Measurements from ENCODE around the gene CHRM2. TPM values are rescaled to one million over a fixed set of nuclear protein-coding genes. Genes with fewer than 3 reads are reported as not detected.
"Not testable (repeated sequence)": the region's sequence is repeated elsewhere in the genome, so short reads cannot be mapped to it uniquely, and the experiment has no call there.

Gene CHRM2
- total and polyA plus RNA-seq, 2 of the 8 experiments (the other 6 are each of a cell fraction or from before 2014, with no cell fraction given) = 0.17 to 0.32 TPM

- H3K27ac ChIP-seq (ENCODE audit: low read depth, low read length); H3K23me2 ChIP-seq (ENCODE audit: low read depth, low read length); H2BK12ac ChIP-seq (ENCODE audit: low read depth, low read length); H3K4me1 ChIP-seq (replicated peaks in 1 of 4; ENCODE audit: control insufficient read depth in 3 of 4, insufficient read depth in 4 of 4, low read length in 3 of 4); H3K79me1 ChIP-seq (ENCODE audit: low read depth, low read length); H3K14ac ChIP-seq (ENCODE audit: insufficient read length); H2BK15ac ChIP-seq (ENCODE audit: low read length); FAIRE-seq; H4K8ac ChIP-seq (ENCODE audit: extremely low read depth, insufficient read depth, low read length); H2BK120ac ChIP-seq (replicated peaks; ENCODE audit: low read depth, low read length); H3K4me3 ChIP-seq (ENCODE audit: extremely low read depth in 1 of 4, insufficient read depth in 2 of 4, low read depth in 3 of 4, low read length in 4 of 4); H2AFZ ChIP-seq (ENCODE audit: low read length); H3K79me2 ChIP-seq (ENCODE audit: control insufficient read depth in 1 of 2, insufficient read depth in 2 of 2, low read length in 2 of 2); H2BK20ac ChIP-seq (ENCODE audit: low read length); H3K27me3 ChIP-seq (replicated peaks in 1 of 4; ENCODE audit: control insufficient read depth in 3 of 4, extremely low read depth in 1 of 4, insufficient read depth in 3 of 4, low read length in 3 of 4); DNase-seq (ENCODE audit: low read depth in 1 of 2, low spot score in 2 of 2); CTCF ChIA-PET (ENCODE audit: partially characterized antibody); H3K36me3 ChIP-seq (ENCODE audit: control insufficient read depth in 2 of 4, insufficient read depth in 4 of 4, low read length in 3 of 4); H3K23ac ChIP-seq (ENCODE audit: insufficient read length); H3K56ac ChIP-seq (replicated peaks; ENCODE audit: insufficient read length, low read depth, low read length); H3K9me3 ChIP-seq (ENCODE audit: insufficient read depth in 2 of 2, low read depth in 1 of 2, low read length in 1 of 2); H4K20me1 ChIP-seq (replicated peaks in 1 of 2; ENCODE audit: control insufficient read depth in 1 of 2, insufficient read depth in 2 of 2, low read length in 2 of 2); H3K9ac ChIP-seq (replicated peaks in 1 of 4; ENCODE audit: extremely low read depth in 1 of 4, low read depth in 3 of 4, low read length in 3 of 4); H3K4ac ChIP-seq (replicated peaks; ENCODE audit: insufficient read length, low read depth, low read length); H4K5ac ChIP-seq (ENCODE audit: insufficient read length, low read depth, low read length); H3K4me2 ChIP-seq (ENCODE audit: insufficient read depth in 1 of 2, low read depth in 2 of 2, low read length in 2 of 2); H2AK5ac ChIP-seq (ENCODE audit: low read depth, low read length); POLR2A ChIA-PET (ENCODE audit: partially characterized antibody); H2BK5ac ChIP-seq (ENCODE audit: low read depth, low read length); H3K18ac ChIP-seq (ENCODE audit: extremely low read depth, low read length); H4K91ac ChIP-seq (replicated peaks; ENCODE audit: insufficient read length, low read length): not testable (repeated sequence)
- WGBS, 2 experiments (ENCODE audit: extremely low coverage in 1 of 2, insufficient coverage in 1 of 2, insufficient read length in 1 of 2, insufficient replicate concordance in 2 of 2, low coverage in 1 of 2, low lambda C conversion rate in 2 of 2, missing lambda C conversion rate in 1 of 2) = no CpG with 5 or more reads among the region's 16 CpGs
Measured at GRCh38 chr7:136831398-136831797, 37.1 kb upstream of the CHRM2 start.

All from H1 (cell line).